Peyer's patch (tissue), 4 donors: ENCODE measurements around the gene SLC1A2.

Experiments used
- POLR2A ChIP-seq, 2 donors: fragments of 450-650 bp; IDR thresholded peaks; one replicate each; pipeline ENCODE4 v1.5.1; 2017; ENCODE audit warnings: antibody characterized with exemption in 2 of 2, mild to moderate bottlenecking in 2 of 2, moderate library complexity in 2 of 2
- TF ChIP-seq, protein P1 (sequence below), 6 experiments: fragments of 450-650 bp in 4 of 6; fragments of 200-600 bp in 2 of 6; sonication (generic) in 1 of 6; IDR thresholded peaks; one replicate each; pipeline ENCODE4 v1.5.1; 2017 to 2019; ENCODE audit warnings: antibody characterized with exemption in 6 of 6, mild to moderate bottlenecking in 3 of 6, moderate library complexity in 1 of 6

DNA sequence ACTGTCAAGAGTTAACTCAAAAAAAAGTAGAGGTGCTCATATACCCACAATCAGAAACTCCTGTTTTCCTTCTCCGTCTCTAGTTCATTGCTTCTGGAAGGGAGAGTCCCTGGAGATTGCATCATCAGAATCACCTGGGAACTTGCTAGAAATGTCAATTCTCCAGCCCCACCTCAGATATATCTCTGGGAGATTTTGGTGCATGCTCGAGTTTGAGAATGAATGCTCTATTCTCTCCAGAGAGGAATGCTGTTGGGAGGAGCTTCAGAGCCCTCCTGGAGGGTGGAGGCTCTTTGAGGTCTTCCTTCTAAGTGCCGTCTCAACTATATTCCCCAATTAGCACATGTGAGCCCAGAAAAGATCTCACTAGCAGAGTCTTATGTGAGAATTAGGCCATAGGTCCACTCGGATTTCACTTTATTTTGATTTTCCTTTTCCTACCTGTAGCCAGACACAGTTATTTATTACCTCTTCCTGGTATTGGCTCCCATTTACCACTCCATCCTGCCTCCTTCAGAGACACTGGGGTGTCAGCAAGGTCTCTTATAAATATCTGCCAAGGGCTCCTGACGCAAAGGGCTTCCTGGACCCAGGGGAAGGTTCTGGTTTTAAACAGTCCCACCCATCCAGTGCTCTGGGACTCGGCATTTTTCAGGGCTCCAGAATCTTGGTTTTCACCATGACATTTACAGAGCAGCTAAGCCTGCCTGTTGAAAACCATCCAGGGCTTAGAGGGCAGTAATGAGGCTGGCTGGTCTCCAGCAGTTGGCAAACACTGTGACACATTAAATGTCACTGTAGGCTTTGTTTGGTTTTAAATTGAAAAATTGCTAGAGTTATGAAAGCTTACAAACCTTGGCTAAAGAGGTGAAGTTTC lies 144.2 kb downstream of the SLC1A2 start:
- TF ChIP-seq, protein P1, sequence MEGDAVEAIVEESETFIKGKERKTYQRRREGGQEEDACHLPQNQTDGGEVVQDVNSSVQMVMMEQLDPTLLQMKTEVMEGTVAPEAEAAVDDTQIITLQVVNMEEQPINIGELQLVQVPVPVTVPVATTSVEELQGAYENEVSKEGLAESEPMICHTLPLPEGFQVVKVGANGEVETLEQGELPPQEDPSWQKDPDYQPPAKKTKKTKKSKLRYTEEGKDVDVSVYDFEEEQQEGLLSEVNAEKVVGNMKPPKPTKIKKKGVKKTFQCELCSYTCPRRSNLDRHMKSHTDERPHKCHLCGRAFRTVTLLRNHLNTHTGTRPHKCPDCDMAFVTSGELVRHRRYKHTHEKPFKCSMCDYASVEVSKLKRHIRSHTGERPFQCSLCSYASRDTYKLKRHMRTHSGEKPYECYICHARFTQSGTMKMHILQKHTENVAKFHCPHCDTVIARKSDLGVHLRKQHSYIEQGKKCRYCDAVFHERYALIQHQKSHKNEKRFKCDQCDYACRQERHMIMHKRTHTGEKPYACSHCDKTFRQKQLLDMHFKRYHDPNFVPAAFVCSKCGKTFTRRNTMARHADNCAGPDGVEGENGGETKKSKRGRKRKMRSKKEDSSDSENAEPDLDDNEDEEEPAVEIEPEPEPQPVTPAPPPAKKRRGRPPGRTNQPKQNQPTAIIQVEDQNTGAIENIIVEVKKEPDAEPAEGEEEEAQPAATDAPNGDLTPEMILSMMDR (IDR thresholded peaks at IDR 0.05) = no peak
- no peak for TF ChIP-seq POLR2A (IDR thresholded peaks at IDR 0.05)
